Activated CD8-positive, alpha-beta memory T cell treated with anti-CD3 and anti-CD28 coated beads for 4 hours (primary cell): ENCODE measurements around the gene B4GALT4.
A peak's percentile ranks its signal among the peaks of the same experiment; 100 is the strongest.
"Not testable (repeated sequence)": the region's sequence is repeated elsewhere in the genome, so short reads cannot be mapped to it uniquely, and the experiment has no call there.

Source experiments
- DNase-seq, 2 donors: peaks; one replicate each; pipeline ENCODE4 v3.0.0-alpha.2; 2020; ENCODE audit warnings: low read depth in 2 of 2

The B4GALT4 gene, protein sequence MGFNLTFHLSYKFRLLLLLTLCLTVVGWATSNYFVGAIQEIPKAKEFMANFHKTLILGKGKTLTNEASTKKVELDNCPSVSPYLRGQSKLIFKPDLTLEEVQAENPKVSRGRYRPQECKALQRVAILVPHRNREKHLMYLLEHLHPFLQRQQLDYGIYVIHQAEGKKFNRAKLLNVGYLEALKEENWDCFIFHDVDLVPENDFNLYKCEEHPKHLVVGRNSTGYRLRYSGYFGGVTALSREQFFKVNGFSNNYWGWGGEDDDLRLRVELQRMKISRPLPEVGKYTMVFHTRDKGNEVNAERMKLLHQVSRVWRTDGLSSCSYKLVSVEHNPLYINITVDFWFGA

DNA sequence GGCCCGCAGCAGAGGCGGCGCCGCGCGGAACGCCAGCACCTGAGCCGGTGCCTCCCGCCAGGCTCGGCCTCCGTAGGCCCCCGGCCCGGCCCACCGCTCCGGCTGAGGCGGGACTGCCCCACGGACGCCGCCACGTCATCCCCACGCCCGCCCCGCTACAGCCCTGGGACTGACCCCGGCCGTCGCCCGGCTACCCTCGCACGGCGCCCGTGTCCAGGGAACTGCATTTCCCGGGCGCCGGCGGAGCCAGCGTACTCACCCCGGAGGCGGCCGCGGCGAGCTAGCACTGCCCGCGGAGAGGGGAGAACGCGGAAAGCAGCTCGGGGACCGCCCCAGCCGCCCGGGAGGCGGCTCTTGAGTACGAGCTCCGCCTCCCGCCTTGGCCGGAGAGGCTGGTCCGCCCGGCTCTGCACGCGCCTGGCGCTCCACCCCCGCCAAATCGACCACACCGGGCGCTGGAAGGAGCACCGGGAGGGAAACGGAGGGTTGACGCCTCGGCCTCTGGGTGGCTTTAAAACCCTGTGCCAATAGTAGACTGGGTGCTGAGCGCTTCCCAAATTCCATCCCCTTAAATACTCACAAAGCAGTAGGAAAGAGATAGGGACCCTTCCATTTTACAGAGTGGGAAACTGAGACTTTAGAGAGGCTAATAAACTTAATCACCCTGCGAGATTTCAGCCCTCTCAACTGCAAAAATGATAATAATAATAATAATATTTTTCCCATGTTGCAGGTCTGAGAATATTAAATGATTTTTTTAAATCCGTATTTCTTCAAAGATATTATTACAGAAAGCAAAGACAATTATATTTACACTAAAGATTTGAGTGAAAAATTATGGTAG lies at the start of gene B4GALT4:
TSS of gene B4GALT4 (minus strand) at position 288 of the 844 bp plus-strand sequence. CDS start 10,779 bp downstream, outside the sequence.
- DNase-seq, result peak; percentile 35 to 39

DNA sequence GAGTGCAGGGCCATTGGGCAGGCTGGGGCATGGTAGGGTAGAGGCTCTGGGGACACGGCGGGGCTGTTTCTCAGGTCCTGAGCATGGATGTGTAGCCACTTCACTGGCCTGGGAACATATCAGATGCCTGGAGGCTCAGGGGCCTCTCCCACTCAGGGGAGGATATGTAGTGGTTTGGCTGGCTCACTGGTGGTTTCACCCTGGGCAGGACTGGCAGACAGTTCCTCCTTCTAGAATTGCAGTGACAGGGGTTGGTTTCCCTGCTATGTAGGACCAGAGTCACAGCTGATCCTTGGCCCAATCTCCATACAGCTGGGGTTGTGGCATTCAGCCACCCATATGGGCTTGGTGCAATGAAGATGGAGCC lies 48.7 kb upstream of the B4GALT4 start:
- no peak for DNase-seq

DNA sequence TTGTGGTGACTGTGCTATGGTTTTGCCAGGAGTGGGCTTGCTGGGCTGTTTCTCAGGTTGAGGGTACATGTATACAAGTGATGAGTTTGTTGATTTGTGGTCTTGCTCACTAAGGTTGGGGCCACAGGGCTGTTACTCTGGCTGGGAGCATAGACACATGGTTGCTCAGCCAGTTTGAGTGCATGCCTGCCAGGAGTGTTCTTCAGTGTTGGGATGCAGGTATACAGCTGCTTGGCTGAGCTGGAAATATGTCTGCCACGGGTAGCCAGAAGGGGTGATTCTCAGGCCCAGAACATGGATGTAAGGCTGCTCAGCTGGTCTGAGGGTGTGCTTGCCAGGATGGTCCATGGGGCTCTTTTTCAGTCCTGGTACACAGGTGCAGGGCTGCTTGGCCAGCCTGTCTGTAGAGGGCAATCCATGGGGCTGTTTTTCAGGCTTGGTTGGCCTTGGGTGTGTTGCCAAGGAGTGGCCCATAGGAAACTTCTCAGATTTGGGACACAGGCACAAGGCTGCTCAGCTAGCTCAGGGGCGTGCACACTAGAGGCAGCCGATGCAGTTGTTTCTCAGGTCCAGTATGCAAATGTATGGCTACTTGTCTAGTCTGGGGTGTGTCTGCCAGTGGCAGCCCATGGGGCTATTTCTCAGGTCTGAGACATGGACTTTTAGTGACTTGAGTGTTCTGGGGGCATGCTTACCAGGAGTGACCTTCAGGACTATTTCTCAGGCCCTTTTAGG lies 48.2 kb upstream of the B4GALT4 start:
- DNase-seq, result no peak

DNA sequence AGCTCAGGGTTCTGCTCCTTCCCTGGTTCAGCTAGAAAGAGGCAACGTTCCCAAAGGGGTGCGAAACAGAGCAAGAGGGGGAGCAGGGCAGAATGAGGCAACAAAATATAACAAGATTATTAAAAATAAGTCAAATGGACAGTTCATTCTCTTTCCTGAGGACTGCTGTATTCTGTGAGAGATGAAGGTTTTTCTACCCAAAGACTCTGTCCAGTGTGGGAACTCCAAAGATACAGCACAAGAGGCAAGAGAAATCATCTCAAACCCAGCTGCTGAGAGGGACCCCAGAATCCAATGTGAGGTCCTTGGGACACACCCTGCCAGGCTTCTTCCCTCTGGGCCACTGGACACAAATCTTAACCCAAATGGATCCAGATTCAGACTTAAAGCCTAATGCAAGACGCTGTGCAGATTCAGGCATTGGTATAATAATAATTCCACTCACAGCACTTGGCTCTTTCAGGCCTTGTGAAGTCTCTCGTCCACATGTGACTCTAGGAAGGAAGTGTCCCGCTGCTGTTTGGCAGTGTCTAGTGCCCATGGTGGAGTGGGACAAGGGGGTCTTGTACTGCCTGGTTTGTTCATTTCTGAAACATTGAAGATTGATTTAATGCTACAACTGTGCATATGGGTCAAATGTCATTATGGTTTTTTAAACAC lies 39.0 kb upstream of the B4GALT4 start:
- no peak for DNase-seq

DNA sequence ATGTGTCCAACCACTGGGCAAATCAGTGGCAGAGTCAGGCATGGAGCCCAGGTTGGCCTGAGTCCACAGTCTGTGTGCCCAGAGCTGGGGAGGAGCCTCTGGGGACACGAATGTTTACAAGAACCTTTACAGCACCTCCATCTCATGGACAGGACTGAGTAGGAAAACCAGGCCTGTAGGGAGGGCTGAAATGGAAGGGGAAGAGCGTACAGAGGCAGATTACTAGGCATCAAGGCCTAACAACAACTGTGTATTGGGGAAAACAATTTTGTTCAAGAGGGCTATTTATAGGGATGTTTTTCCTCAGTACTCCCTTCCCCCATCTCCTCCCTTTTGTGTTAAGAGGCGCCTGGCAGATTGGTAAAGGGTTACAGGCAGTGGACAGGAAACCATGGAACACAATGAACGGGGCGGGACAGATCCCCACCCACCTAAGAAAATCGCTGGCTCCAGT lies 38.5 kb upstream of the B4GALT4 start:
- DNase-seq, result no peak

DNA sequence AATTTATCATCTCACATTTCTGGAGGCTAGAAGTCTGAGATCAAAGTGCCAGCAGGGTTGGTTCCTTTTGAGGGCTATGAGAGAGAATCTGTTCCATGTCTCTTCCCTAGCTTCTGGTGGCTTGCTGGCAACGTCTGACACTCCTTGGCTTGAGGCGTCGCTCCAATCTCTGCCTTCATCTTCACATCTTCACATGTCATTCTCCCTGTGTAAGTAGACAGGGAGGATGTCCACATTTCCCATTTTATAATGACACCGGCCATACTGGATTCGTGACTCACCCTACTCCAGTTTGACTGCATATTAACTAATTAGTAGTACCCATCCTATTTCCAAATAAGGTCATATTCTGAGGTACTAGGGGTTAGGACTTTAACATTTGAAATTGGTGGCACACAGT lies 36.0 kb upstream of the B4GALT4 start:
- DNase-seq, result no peak

DNA sequence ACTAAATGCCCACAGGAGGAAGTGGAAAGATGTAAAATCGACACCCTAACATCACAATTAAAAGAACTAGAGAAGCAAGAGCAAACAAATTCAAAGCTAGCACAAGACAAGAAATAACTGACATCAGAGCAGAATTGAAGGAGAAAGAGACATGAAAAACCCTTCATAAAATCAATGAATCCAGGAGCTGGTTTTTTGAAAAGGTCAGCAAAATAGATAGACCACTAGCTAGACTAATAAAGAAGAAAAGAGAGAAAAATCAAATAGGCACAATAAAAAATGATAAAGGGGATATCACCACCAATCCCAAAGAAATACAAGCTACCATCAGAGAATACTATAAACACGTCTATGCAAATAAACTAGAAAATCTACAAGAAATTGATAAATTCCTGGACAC lies 29.5 kb upstream of the B4GALT4 start:
- DNase-seq, result not testable (repeated sequence)

DNA sequence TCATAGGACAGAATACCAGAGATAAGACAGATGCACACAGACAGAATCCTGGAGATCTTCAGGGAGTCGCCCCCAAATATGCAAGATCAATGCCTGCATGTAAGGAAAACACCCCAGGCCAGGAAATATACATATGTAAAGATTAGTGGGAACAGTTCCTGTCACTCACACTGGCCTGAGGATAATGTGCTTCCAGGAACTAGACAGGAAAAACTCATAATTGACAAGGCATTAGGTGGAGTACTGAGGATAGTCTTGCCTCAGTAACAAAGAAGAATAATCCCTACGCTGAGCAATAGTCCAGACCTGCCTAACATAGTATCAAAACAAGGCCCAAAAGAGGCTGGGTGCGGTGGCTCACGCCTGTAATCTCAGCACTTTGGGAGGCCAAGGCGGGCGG lies 20.4 kb upstream of the B4GALT4 start:
- no peak for DNase-seq

DNA sequence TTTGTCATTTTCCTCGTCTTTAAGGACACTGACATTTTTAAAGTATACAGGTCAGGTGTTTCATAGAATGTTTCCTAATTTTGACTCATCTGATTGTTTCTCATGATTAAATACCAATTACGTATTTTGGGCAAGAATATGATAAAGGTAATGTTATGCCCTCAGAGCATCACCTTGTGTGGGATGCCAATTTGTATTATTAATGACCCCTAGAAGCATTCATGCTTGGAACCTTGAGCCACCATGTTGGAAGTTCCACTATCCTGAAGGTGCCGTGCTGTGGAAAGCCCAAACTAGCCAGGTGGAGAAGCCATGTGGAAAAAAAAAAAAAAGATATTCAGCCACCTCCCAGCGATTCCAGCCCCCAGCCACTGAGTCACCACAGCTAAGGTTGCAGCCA lies 19.1 kb upstream of the B4GALT4 start:
- no peak for DNase-seq

DNA sequence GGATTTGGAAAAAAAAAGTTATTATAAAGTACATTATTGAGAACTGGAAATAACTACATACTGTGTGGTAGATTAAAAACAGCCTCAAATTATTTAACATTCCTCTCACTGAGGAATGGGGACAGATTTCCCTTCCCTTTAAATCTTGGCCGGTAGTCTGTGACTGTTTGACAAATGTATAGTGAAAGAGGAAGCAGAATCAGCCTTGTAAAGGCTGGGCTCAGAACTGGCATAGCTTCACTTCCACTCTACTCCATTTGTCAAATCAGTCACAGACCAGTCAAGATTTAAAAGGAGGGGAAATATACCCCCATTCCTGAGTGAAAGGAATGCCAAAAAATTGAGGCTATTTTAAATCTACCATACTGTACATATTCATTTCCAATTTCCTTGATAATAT lies 18.2 kb upstream of the B4GALT4 start:
- DNase-seq, result no peak

DNA sequence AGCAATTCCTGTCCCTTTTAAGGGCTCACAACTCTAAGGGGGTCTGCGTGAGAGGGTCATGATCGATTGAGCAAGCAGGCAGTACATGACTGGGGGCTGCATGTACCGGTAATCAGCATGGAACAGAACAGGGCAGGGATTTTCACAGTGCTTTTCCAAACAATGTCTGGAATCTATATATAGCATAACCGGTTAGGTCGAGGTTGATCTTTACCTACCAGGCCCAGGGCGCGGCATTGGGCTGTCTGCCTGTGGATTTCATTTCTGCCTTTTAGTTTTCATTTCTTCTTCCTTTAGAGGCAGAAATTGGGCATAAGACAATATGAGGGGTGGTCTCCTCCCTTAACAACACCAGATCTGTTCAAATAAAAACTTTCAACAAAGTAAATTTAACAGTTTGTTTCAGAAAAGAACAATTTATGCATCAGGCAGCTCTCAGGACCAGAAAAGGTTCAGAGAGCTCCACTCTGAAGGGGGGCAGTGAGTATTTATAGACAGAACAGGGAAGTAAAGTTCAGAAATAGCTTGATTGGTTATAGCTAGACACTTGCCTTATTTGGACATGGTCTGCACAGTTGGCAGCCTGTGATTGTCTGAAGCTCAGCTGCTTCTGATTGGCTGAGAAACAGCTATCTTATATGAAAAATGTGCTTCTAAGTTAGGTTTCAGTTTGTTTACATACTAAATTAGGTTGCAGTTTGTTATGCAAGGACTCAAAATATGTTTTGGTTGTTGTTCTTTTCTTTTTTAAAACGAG lies 17.2 kb upstream of the B4GALT4 start:
- no peak for DNase-seq

DNA sequence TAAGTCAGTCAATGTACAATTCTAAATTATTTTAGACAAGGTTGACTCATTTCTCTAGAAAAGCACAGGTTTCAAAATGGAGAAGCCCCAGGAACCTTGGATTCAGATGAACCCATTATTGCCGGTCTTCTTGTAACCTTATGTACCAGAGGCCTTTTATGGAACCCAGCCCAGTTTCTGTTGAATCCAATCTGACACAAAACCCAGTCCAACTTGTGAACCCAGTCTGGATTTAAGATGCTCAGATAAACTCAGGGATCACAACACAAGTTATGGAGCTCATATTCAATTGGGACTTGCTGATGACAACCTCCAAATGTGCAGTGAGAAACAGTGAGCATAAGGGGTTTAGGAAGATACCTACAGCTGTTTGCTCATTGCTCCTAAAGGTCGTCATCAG lies 16.4 kb upstream of the B4GALT4 start:
- DNase-seq, result no peak

DNA sequence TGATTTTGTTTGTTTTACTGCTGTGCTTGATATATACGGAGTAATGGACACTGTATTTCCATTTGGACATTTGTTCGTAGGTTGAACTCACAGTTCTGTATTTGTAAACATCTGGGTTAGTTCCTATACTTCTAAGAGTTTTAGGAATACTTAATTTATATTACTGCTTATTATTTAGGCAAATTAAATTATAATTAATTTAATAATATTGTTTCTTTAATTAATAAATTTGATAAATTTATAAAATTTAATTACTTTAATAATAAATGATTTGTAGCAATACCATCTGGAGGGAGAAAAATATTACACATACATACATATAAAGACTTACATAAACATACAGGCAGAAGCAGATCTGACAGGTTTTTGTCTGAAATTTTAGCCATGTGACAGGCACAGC lies 14.5 kb upstream of the B4GALT4 start:
- no peak for DNase-seq

DNA sequence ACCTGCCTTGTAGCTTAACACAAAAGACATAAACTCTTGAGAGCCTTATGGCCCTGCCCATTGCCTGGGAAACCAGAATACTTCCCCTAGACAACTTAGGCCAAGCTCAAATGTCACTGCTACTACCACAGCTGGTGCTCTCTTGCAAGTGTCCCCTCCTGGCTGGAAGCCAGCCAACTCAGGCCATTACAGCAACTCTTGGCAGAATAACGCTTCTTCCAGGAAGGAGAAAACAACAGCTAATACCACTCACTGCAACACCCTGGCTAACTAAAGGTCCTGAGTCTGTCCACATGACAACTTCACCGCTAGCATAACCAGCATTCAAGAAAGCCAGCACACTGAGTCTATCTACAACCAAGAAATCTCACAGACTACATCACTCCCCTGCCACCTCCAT lies 5.1 kb upstream of the B4GALT4 start:
- DNase-seq, result no peak

DNA sequence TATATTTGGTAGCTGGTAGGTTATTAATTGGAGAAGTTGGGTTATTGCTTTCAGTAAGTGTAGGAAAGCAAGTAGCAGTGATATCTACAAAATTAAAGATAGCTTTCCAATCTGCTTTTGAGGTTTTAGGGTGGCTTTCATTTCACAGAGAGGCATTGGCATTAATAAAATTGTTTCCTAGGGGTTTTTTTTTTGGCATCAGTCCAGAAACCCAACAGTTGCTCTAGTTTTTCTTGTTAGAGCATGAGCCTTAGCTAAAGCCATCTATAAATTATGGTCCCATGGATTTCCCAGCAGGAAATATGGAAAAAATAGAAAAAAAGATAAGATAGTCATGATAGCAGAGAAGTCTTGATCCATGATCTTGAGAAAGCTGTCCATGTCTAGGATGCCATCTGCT lies 3.0 kb upstream of the B4GALT4 start:
- no peak for DNase-seq

DNA sequence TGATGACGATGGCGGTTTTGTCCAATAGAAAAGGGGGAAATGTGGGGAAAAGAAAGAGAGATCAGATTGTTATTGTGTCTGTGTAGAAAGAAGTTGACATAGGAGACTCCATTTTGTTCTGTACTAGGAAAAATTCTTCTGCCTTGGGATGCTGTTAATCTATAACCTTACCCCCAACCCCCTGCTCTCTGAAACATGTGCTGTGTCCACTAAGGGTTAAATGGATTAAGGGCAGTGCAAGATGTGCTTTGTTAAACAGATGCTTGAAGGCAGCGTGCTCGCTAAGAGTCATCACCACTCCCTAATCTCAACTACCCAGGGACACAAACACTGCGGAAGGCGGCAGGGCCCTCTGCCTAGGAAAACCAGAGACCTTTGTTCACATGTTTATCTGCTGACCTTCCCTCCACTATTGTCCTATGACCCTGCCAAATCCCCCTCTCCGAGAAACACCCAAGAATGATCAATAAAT lies 2.4 kb upstream of the B4GALT4 start:
- DNase-seq, result not testable (repeated sequence)

DNA sequence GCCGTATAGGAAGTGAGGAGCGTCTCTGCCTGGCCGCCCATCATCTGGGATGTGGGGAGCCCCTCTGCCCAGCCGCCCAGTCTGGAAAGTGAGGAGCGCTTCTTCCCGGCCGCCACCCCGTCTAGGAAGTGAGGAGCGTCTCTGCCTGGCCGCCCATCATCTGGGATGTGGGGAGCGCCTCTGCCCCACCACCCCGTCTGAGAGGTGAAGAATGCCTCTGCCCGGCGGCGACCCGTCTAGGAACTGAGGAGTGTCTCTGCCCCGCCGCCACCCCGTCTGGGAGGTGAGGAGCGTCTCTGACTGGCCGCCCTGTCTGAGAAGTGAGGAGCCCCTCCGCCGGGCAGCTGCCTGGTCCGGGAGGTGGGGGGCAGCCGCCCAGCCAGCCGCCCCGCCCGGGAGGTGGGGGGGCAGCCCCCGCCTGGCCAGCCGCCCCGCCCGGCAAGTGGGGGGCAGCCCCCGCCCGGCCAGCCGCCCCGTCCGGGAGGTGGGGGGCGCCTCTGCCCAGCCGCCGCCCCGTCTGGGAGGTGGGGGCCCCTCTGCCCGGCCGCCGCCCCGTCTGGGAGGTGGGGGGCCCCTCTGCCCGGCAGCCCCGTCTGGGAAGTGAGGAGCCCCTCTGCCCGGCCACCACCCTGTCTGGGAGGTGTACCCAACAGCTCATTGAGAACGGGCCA lies 1.8 kb upstream of the B4GALT4 start:
- DNase-seq, result not testable (repeated sequence)

DNA sequence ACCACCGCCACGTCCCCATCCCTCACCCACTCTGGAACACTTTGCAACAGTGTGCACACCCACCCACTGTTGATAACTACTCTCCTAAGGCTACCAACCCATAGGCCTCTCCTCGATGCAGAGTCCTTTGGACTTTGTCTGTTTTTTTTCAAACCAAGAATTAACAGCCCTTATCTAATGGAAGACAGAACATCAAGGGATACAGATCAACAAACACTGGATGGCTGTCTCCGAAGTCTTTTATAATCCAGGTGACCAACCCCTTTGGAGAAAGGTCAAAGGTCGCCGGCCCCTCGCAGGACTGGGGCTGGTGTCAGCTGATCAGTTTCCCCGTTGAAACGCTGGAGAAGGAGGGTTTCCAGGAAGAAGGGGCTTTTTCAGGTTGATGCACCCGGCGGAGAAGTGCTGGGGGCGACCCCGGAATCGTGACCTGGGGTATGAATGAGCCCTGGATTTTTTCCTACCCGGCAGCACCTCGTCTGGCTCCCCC lies 532 bp downstream of the B4GALT4 start:
- no peak for DNase-seq

DNA sequence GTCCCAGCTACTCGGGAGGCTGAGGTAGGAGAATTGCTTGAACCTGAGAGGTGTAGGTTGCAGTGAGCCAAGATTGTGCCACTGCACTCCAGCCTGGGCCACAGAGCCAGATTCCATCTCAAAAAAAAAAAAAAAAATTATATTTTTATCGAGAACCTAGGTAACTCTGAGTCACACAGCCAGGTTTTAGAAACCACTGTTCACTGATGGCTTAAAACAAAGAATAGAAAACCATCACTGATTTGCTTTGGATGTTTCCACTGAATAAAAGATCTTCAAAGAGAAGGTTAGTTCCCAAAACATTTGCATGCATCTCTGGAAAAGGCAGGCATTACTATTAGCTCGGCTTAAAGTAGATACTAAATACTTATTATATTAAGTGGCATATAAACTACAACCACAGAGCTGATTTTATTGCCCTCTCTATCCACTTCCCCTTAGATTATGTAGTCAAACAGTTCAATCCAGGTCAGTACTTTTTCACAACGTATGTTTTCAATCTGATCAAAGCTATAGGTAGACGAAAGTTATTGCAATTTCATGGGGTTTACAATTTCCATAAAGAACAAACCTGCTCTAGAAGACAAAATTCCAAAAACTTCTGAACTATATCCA lies 1.4 kb downstream of the B4GALT4 start:
- DNase-seq, result no peak

DNA sequence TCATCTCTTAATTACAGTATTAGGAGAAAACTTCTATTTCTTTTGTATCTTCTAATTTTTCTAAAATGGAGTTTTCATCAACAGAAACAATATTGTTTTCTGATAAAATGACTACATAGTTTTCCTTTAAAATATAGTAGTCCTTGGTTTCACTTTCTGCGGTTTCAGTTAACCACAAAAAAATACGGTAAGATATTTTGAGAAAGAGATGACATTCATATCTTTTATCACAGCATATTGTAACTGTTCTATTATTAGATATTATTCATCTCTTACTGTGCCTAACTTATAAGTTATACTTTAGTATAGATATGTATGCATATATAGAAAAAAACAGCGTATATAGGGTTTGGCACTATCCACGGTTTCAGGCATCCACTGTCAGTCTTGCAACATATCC lies 2.3 kb downstream of the B4GALT4 start:
- DNase-seq, result no peak
